MM.1S (cell line): ENCODE measurements around the gene TRIM14.
A peak's percentile ranks its signal among the peaks of the same experiment; 100 is the strongest.

Experiments used
- DNase-seq: peaks from one replicate; pipeline ENCODE4 v3.0.0-alpha.2; 2015
- H2AFZ ChIP-seq: fragments of 300-600 bp; sonication (generic); 2 replicates; pipeline ENCODE4 v1.6.0; 2016; ENCODE audit warnings: antibody characterized with exemption, low read length
- H3F3A ChIP-seq: fragments of 300-600 bp; sonication (generic); 2 replicates; pipeline ENCODE4 v1.6.1; 2016; ENCODE audit warnings: mild to moderate bottlenecking, antibody characterized with exemption, low read length, moderate library complexity, mixed read lengths; ENCODE audit not compliant: insufficient read depth
- H3K27ac ChIP-seq: fragments of 300-600 bp; sonication (generic); 2 replicates; pipeline ENCODE4 v1.5.1; 2016; ENCODE audit warnings: mild to moderate bottlenecking, low read length
- H3K27me3 ChIP-seq: fragments of 300-600 bp; sonication (generic); replicated peaks from 2 replicates; pipeline ENCODE4 v1.6.0; 2016; ENCODE audit warnings: low read length; ENCODE audit not compliant: insufficient read depth
- H3K36me3 ChIP-seq: fragments of 300-600 bp; sonication (generic); replicated peaks from 2 replicates; pipeline ENCODE4 v1.6.1; 2016; ENCODE audit warnings: mild to moderate bottlenecking, low read length, mixed read lengths; ENCODE audit not compliant: insufficient read depth
- H3K4me1 ChIP-seq: fragments of 300-600 bp; sonication (generic); 2 replicates; pipeline ENCODE4 v1.6.1; 2016; ENCODE audit warnings: low read length, mixed read lengths
- H3K4me2 ChIP-seq: fragments of 300-600 bp; sonication (generic); 2 replicates; pipeline ENCODE4 v1.6.0; 2016; ENCODE audit warnings: low read depth, low read length
- H3K4me3 ChIP-seq: fragments of 300-600 bp; sonication (generic); 2 replicates; pipeline ENCODE4 v1.5.1; 2016; ENCODE audit warnings: low read length, mixed read lengths
- H3K79me2 ChIP-seq: fragments of 300-600 bp; sonication (generic); 2 replicates; pipeline ENCODE4 v1.6.1; 2016; ENCODE audit warnings: mixed run types, low read length, mixed read lengths
- H3K9ac ChIP-seq: fragments of 300-600 bp; sonication (generic); 2 replicates; pipeline ENCODE4 v1.6.1; 2016; ENCODE audit warnings: low read length, mixed read lengths
- H3K9me2 ChIP-seq: fragments of 300-600 bp; sonication (generic); replicated peaks from 2 replicates; pipeline ENCODE4 v1.6.1; 2016; ENCODE audit warnings: mild to moderate bottlenecking, low read length, mixed read lengths; ENCODE audit not compliant: insufficient read depth
- H3K9me3 ChIP-seq: fragments of 300-600 bp; sonication (generic); replicated peaks from 2 replicates; pipeline ENCODE4 v1.6.1; 2016; ENCODE audit warnings: mild to moderate bottlenecking, low read length, mixed read lengths; ENCODE audit not compliant: insufficient read depth
- H4K20me1 ChIP-seq: fragments of 300-600 bp; sonication (generic); 2 replicates; pipeline ENCODE4 v1.6.1; 2016; ENCODE audit warnings: mild to moderate bottlenecking, low read length, moderate library complexity, mixed read lengths; ENCODE audit not compliant: insufficient read depth
- EZH2 ChIP-seq: fragments of 300-600 bp; sonication (generic); optimal IDR thresholded peaks from 2 replicates; pipeline ENCODE3; 2017; ENCODE audit warnings: low read depth, mild to moderate bottlenecking, antibody characterized with exemption, low read length, mixed read lengths
- EZH2phosphoT487 ChIP-seq: fragments of 300-600 bp; sonication (generic); IDR thresholded peaks from 2 replicates; pipeline ENCODE4 v1.6.1; 2018; ENCODE audit warnings: antibody characterized with exemption, low read length
- TF ChIP-seq, protein P1 (sequence below): fragments of 300-600 bp; sonication (generic); IDR thresholded peaks from 2 replicates; pipeline ENCODE4 v1.5.1; 2016; ENCODE audit warnings: antibody characterized with exemption, low read length, mixed read lengths

TRIM14 gene

DNA sequence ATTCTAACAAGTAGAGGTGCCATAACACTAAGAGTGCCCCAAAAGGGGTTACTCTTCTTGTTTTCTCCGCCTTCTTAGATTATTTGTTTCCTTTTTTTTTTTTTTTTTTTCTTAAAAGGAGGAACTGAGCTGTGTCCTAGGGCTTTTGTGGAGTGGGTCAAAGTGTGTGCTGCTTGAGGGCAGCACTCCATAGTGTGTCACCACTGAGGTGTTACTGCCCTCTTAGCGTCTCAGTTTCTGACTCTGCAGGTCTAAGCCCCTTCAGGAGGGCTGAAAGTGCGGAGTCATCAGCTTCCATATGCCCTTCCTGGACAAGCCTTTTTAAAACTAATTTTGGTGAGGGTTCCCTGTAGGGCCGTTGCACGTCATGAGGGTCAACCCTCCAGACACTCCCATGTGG, 75.1 kb downstream of the TRIM14 start:
- Histone ChIP-seq H3K4me1 (peaks cover 5% of the 10 kb centered on the region), H3F3A (no peaks in the 10 kb centered on the region), H3K36me3 (no peaks in the 10 kb centered on the region), H3K4me2 (no peak overlapping the region), H2AFZ (no peak overlapping the region), H3K9ac (no peak overlapping the region), H3K79me2 (peaks cover 27% of the 10 kb centered on the region), H3K9me2 (no peaks in the 10 kb centered on the region), H3K4me3 (no peak overlapping the region), H3K27ac (no peak overlapping the region), H3K27me3 (no peaks in the 10 kb centered on the region), H4K20me1 (no peaks in the 10 kb centered on the region), H3K9me3 (no peaks in the 10 kb centered on the region)
- no peak for TF ChIP-seq EZH2phosphoT487
- TF ChIP-seq, protein P1, sequence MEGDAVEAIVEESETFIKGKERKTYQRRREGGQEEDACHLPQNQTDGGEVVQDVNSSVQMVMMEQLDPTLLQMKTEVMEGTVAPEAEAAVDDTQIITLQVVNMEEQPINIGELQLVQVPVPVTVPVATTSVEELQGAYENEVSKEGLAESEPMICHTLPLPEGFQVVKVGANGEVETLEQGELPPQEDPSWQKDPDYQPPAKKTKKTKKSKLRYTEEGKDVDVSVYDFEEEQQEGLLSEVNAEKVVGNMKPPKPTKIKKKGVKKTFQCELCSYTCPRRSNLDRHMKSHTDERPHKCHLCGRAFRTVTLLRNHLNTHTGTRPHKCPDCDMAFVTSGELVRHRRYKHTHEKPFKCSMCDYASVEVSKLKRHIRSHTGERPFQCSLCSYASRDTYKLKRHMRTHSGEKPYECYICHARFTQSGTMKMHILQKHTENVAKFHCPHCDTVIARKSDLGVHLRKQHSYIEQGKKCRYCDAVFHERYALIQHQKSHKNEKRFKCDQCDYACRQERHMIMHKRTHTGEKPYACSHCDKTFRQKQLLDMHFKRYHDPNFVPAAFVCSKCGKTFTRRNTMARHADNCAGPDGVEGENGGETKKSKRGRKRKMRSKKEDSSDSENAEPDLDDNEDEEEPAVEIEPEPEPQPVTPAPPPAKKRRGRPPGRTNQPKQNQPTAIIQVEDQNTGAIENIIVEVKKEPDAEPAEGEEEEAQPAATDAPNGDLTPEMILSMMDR: no peak
- DNase-seq: no peak

DNA sequence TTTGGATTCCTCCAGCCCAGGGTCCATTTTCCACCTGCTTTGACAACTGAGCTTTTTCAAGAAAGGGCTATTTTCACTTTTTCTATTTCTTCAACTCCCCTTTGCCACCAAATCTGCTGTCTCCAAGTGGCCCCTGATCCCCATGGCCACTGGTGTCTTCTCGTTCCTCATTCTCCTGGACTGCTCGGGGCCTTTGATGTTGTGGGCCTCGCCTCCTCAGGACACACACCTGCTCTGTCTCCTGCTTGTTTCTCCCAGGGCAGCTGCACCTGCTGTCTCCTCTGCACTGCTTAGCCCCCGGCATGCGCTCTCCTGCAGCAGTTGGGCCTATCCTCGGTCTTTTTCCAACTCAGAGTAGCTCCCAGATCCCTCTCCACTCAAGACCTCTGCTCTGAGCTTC, 78.8 kb downstream of the TRIM14 start:
- no peak overlapping the region for H3K4me2 ChIP-seq
- no peaks in the 10 kb centered on the region for H4K20me1 ChIP-seq
- no peaks in the 10 kb centered on the region for H3K9me3 ChIP-seq
- no peaks in the 10 kb centered on the region for H3K27me3 ChIP-seq
- no peaks in the 10 kb centered on the region for H3F3A ChIP-seq
- no peaks in the 10 kb centered on the region for H3K36me3 ChIP-seq
- TF ChIP-seq EZH2: no peak
- TF ChIP-seq, protein P1: no peak
- no peak for TF ChIP-seq EZH2phosphoT487
- no peaks in the 10 kb centered on the region for H3K79me2 ChIP-seq
- no peak for DNase-seq
- H2AFZ ChIP-seq: no peak overlapping the region
- H3K9ac ChIP-seq: no peak overlapping the region
- peaks cover 5% of the 10 kb centered on the region for H3K4me1 ChIP-seq
- no peak overlapping the region for H3K27ac ChIP-seq
- no peak overlapping the region for H3K4me3 ChIP-seq
- no peaks in the 10 kb centered on the region for H3K9me2 ChIP-seq

DNA sequence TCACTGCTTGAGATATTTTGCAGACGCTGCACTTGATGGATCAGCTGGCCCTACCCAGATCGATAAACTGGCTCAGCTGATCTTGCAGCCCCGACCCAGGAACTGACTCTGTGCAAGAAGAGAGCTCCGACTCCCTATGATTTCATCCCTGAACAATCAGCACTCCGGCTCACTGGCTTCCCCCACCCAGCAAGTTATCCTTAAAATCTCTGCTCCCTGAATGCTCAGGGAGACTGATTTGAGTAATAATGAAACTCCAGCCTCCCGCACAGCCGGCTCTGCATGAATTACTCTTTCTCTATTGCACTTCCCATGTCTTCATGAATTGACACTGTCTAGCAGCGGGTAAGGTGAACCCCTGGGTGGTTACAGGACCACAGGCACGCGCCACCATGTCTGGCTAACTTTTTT, 79.4 kb downstream of the TRIM14 start:
- Histone ChIP-seq H3K27me3 (no peaks in the 10 kb centered on the region), H3K27ac (no peak overlapping the region), H3K79me2 (no peaks in the 10 kb centered on the region), H3K36me3 (no peaks in the 10 kb centered on the region), H3K9me2 (no peaks in the 10 kb centered on the region), H3K9ac (no peak overlapping the region), H3K4me2 (0 out of 2 replicates have a peak overlapping the region, but pooled peaks have one; percentile 29), H4K20me1 (no peaks in the 10 kb centered on the region), H3K9me3 (no peaks in the 10 kb centered on the region), H3F3A (no peaks in the 10 kb centered on the region), H3K4me3 (no peak overlapping the region), H2AFZ (peak overlapping the region; percentile 38; the same call in 1 of the 2 replicates), H3K4me1 (no peaks in the 10 kb centered on the region)
- no peak for DNase-seq
- TF ChIP-seq EZH2phosphoT487 (no peak), EZH2 (no peak)
- TF ChIP-seq, protein P1: no peak
